NCI-H1105 treated with DMSO at 0.1 percent for 48 hours (cell line): ENCODE measurements around the gene MAEA.

Source experiments
- DNase-seq: peaks from one replicate; lab custom pipeline; 2025; lab: John Stamatoyannopoulos, UW

The MAEA gene

DNA sequence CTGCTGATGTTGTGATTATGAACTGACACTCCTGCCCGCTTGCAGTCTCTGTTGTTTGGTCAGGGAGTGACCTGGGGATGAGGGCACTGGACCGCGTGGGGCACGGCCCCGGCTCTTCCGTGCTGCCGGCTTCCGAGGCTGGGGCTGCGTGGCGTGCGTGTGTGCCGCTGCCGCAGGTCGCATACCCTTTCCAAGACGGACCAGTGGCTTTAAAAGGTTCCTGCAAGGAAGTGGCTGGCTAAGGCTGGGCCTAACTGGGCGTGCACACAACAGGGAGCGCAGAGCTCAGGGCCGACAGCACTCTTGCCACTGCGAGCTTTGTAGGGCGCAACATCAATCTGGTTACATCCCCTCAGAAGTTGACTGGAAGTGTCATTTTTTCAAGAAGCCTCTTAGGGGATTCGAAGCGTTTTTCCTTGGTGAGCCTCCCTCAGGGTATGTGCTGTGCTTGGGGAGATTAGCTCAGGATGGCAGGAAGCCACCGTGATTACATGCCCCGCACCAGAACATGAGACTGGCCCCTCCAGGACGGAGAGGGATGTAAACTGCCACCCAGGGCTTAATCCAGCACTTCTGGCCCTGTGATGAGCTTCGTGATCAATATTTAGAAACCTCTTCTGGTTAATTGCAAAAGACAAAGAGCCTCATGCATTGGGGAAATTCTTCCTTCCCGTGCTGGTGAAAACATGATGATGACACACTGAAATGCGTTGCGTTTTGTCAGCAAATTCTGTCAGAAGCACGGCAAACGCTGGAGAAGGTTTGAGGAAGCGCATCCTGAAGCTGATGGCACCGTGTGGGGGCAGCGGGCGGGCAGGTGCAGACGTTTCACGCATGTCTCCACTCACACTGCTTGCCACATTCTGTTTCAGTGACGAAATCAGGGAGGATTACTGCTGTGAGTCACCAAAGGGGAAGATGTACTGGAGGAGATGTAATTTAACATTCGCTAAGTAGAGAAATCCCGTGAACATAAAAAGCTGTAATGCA, 11.1 kb downstream of the MAEA start:
- DNase-seq: no peak

DNA sequence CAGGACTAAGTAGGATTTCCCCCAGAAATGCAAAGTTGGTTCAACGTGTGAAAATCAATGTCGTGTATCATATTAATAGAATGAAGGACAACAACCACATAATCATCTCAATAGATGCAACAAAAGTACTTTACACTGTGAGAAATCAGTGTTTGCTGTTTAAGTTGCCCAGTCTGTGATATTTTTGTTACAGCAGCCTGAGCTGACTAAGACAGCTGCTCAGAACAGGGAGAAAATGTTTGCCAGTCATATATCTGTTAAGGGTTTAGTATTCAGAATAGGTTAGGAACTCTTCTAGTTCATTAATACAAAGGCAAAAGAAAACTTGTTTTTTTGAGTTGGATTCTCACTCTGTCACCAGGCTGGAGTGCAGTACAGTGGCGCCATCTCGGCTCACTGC, 12.5 kb downstream of the MAEA start:
- no peak for DNase-seq

DNA sequence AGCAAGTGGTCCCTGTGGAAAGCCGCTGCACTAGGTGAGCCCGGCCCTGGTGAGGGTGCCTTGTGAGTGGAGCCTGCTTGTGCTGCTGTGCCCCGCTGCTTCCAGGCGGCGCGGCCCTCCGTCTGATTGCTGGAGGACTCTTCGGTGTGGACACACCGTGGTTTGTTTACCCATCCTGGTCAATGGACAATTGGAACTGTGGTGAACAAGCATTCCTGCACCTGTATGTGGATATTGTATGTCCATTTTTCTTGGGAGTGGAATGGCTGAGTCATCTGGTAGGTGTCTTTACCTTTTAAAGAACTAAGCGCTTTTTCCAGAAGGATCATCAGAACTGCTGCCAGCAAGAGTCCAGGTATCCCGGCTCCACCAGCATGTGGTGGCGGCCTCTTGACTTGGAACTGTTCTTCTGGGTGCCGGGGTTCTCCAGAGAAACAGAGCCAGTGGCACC, 15.6 kb downstream of the MAEA start:
- DNase-seq: no peak

DNA sequence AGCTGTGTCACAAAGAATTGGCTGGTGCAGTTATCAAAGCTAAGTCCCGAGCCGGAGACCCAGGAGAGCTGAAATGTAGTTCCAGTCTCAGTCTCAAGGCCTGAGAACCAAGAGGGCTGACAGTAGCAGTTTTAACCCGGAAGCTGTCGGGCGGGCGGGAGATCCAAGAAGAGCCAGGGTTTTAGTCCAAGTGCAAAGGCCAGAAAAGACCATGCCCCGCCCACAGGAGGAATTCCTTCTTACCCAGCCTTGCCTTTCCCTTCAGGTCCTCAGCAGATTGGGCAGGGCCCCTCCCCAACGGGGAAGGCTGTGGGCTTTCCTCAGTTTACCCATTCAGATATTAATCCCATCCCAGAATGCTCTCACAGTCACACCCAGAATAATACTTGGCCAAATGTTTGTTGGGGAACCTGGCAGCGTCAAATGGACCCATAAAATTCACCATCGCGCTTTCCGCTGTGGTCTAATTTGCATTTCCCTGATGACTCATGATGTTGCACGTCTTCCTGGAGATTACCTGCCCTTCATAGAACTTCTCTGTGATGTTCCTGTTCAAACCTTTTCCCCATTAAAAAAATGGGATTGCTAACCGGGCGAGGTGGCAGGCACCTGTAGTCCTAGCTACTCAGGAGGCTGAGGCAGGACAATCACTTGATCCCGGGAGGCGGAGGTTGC, 16.2 kb downstream of the MAEA start:
- no peak for DNase-seq

DNA sequence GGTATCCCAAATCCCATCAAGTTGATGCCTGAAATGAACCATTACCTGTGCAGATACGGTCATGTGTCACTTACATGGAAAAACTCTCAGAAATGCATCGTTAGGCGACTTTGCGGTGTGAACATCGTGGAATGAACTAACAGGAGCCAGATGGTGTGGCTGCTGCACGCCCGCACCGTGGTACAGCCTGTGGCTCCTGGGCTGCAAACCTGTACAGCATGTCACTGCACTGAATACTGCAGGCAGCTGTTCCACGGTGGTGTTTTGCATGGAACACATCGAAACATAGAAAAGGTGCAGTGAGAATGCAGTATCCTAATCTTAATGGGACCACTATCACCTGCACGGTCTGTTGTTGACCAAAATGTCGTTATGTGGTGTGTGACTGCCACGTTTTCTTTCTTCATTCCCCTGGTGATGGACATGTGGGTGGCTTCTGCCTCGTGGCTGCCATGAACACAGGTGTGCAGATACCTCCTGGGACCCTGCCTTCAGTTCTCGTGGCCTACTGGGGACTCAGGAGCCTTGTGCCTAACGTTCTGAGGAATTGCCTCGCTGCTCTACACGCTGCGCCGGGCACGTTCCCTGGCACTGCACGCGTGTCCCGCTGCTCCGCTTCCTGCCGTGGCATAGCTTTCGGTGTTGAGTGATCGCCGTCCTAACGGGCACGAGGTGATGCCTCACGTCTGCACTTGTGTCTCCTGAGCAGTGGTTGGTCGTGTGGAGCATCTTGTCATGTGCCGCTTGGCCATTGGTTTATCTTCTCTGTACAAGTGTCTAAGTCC, 18.5 kb downstream of the MAEA start:
- DNase-seq: no peak

DNA sequence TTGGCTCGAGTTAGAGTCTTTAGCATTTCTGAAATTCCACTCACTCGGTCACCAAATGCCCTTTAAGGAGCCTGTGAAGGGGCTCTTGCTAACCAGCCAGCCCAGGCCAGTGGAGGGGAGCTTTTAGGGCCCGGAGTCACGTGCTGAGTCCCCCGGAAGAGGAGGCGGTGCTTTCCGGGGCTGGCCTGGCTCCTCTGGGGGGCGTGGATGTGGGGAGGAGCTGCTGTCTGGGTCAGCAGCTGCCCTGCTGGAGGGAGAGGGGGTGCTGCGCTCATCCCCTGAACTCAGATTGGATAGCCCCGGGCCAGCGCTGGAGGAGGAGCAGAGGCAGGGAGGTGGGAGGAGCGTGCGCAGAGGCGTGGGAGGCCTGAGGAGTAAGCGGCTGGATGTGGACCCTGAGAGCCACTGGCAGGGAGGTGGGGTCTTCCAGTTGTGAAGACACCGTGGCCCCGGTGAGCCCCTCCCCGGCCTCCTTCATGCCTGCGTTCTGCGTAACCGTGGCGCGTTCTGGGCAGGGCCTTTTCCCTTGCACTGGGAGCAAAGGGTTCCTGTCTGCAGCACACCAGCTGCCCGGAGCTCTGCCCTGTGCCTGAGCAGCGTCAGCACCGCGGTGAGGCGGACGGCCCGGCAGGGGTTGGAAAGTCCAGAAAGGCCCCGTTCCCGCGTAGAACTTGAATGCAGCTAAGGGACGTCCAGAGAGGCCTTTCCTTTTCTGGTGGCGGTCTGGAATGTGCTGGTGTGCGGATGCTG, 19.7 kb downstream of the MAEA start:
- no peak for DNase-seq

DNA sequence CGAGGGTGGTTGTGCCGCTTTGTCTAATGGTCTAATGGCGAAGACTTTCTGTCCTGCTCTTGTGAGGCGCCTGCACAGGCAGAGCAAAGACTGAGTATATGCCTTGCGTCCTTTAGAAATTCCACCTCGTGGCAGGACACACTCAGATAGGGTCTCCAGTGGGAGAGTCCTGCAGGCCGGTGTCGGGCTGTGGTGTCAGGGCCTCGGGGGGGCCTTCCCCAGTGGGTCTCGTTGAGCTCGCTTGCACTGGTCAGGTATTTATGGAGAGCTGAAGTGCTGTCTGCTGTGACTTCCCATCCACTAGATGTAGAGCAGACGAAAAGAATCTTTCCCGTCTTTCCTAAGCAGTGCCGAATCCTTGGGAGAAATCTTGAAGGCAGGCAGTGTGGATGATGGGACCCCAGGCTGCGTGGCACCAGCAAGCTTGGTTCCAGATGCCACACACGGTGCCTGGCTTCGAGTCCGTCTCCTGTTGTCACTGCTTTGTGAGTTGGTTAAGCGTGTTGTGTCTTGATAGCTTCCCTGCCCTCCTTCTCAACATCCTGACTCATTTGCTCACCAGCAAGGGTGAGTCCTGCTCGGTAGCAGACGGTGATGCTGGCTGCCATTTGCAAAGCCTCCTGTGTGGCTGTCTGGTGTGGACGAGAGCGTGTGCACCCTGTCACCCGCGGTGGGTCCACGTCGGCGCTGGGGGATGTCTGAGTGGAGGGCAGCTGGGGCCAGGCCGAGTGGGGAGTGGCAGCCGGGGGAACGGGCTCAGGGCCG, 20.5 kb downstream of the MAEA start:
- no peak for DNase-seq

DNA sequence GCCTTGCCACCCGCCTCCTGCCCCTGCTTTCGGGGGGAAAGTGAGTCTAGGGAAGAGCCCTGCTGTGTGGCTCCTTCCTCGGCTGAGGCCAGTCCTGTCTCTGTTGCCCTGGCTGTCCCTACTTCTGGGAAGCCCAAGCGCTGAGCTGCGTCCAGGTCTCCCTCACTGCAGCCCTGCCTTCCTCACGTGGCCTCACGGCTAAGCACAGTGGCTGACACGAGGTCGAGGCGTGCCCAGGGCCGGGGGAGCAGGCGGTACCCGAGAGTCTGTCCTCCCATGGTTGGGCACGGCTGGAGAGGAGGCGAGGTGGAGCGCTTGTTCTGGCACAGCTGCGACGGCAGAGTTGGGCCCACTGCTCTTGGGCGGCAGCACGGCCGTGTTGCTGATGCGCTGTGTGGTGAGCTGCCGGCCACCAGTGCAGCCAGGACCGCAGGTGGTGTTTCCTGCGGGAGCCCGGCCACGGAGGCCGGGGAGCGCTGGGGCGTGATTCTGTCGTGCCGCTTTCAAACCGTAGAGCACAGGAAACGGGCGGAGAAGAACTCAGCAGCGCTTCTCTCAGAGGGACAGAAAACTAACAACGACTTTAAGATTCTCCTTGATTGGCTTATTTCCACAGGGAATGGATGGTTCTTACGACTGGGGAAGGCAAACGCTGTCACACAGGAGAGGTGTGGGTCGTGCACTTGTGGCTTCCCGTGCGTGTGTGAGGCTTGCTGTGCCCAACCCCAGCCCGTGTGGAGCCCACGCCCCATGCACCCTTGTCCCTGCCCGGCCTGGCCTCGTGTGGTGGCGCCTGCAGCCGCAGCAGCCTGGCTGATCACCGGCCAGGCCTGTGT, 21.3 kb downstream of the MAEA start:
- no peak for DNase-seq

DNA sequence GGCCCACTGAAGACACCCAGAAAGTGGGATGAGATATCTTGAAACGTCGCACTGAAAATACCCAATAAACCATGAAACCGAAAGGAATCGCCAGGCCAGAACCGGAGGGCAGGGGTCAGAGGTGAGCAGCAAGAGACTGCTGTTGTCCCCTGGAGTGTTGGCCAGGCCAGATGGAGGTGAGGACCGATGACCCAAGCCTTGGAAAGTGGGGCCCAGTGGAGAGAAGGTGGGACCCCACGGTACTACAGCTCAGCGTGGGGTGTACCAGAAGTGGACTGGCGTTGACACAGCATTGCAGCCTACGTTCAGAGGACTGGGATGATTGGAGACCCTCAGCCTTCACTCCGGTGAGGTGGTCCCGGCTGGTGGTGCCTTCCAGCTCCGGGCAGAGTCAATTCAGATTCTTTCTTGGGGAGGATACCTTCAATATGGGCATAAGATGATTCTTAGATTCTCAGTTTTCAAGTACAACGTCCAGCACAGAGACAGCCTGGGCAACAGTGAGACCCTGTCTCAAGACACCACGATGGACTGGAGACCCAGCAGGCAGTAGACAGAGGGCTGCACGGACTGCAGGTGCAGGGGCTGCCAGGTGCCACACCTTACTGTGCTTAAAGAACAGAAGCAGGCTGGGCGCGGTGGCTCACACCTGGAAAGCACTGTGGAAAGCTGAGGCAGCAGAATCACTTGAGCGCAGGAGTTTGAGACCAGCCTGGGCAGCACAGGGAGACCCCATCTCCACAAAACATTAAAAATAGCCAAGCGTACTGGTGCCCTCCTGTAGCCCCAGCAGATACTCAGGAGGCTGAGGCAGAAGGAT, 23.3 kb downstream of the MAEA start:
- DNase-seq: no peak

DNA sequence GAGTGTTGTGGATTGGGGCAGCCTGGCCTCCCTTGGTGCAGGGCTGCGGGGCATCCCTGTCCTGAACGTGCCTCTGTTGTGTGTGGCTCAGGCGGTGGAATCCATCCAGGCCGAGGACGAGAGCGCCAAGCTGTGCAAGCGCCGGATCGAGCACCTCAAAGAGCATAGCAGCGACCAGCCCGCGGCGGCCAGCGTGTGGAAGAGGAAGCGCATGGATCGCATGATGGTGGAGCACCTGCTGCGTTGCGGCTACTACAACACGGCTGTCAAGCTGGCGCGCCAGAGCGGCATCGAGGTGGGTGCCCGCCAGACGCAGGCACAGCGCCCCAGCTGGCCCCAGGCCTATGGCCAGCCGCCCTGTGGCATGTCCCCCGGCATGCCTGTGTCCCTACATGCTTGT, 25.6 kb downstream of the MAEA start:
- DNase-seq: no peak

DNA sequence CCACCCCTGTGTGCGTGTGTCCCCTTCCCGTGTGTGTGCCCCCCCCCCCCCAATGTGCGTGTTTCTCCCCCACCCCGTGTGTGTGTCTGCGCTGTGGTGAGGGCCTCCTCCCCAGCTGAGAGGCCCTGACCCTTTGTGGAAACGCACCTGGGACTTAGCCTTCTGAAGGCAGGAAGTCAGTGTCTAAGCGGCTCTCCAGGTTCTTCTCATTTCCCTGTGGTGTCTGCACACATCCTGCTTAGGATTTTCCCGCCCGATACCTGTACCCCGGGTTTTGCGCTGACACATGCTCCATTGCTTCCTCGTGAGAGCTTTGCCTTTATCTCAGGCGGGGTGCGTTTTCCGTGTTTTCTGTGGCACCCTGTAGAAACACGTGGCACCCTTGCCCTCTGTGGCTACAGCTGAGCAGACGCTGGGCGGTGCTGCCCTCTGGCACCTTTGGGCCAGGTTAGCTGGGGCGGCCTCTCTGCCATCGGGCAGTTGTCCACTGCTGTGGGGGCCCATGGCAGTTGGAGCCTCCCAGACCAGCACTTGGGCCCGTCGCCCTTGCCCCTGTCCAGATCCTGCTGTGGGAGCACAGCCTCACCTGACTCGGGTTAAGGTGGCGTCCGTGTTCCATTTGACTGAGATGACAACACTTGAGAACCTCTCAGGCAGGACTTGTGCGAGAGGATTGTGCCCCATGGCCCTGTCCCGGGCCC, 26.3 kb downstream of the MAEA start:
- no peak for DNase-seq

DNA sequence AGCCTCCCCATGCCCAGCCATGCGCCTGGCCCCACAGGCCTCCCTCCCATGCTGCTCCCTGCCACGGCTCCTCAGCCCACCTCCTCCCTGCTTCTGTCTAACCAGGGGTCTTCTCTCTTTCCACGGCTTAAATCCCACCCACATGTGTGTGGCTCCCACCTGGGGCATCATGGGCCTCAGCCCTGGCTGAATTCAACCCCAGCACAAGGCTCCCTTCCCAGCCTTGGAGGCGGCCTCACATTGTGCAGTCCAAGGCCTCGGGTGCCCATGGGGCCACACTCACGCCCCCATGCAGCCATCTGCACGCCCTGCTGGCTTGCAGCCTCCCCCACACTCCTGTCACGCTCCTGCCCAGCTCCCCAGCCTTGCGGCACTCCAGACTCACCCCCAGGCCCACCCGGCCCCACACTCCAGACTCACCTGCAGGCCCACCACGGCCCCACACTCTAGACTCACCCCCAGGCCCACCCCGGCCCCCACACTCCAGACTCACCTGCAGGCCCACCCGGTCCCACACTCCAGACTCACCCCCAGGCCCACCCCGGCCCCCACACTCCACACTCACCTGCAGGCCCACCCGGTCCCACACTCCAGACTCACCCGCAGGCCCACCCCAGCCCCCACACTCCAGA, 27.0 kb downstream of the MAEA start:
- no peak for DNase-seq

DNA sequence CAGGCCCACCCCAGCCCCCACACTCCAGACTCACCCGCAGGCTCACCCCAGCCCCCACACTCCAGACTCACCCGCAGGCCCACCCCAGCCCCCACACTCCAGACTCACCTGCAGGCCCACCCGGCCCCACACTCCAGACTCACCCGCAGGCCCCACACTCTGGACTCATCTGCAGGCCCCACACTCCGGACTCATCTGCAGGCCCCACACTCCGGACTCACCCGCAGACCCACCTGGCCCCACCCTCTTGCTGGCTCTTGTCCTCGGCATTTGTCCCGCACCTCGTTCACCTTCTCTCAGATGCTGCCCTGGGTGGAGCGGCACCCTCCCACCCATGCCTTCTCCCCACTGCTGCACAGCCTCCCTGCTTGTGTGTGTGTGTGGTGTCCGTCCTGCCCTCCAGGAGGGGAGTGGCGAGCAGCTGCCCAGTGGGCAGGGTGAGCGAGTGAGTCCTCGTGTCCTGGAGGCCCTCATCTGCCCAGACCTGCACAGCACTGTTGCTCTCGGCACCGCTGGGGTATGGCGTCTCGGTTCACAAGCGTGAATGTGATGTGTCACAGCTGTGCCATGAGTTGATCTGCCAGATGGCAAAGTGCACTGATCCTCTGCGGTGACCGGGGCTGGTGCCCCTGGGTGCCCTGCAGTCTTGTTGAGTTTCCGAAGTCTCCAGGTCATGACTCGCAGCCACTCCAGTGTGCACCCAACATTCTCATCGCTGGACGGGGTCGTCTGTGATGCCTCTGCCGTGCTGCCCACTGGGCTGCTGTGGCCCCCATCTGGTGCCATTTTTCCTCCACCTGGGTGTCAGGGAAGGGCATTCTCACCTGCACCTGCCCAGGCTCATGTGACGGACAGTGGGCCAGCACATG, 27.7 kb downstream of the MAEA start:
- no peak for DNase-seq

DNA sequence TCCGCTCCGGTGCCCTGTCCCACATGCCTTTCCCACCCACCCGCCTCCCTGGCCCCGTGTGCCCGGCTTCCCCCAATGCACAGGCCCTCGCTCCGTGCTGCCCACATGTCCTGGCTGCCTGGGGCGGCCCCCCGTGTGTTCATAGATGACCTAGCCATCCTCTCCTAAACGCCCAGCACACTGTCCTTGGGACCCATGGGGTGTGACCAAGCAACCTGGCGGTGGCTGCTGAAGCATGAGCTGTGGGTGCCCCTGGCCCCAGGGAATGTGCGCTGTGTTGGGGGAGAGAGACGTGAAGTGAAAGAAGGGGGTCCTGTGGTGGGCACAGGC, 28.3 kb downstream of the MAEA start:
- DNase-seq: no peak

DNA sequence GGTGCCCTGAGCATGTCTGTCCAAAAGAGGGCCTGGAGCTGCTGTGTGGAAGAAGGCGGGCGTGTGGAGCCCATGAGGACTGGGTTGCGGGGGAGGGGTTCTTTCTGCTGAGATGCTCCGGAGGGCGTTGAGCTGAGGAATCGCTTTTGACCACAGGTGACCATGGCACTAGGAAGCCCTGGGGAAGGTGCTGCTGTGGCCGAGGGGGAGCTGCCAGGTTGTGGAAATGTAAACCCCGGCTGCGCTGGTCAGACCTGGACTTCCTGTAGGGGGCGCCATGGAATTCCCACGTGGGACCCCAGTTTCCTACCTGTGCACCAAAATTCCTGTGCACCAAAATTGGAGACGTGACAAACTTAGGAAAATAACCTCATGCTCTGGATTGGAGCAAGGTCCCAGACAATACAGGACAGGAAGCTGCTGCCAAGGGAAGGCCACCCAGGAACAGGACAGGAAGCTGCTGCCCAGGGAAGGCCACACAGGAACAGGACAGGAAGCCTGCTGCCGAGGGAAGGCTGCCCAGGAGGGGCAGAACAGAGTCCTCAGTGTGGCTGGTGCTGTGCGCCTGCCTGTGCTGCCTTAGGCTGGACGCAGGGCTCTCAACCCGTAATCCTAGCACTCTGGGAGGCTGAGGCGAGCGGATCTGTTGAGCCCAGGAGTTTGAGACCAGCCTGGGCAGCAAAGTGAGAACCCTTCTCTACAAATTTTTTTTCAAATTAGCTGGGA, 29.0 kb downstream of the MAEA start:
- no peak for DNase-seq

DNA sequence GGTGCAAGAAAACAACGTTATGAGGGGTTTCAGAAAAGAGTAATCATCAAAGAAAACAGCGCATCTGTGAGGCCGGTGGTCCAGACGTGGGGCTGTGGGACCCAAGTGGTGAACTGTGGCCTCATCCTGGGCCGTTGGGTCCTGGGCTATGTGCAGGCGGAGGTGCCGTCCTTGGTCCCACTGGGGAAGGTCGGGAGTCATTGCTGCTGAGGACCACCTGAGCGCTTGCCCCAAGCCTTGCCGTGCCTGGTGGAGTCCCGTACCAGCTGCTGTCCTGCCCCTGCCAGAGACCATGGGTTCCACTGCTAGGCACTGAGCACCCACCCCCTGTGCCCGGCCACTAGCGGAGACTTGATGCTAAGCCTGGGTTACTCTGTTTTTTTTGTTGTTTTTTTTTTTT, 31.8 kb downstream of the MAEA start:
- no peak for DNase-seq
